SK-N-SH (cell line): ENCODE measurements around the gene DENND10. TPM values are rescaled to one million over a fixed set of nuclear protein-coding genes. Genes with fewer than 3 reads are reported as not detected.

Experiments
- CTCF ChIA-PET: fragments of 300-600, 350-600 bp; formaldehyde crosslinking; extraction: SDS; loops from one replicate; lab custom pipeline; 2021; lab: Yijun Ruan, JAX
- POLR2A ChIA-PET: fragments of 350-600 bp; sonication (Branson Sonifier 250); formaldehyde crosslinking; extraction: SDS; loops from one replicate; lab custom pipeline; 2020; ENCODE audit warnings: antibody characterized with exemption, inconsistent platforms; lab: Yijun Ruan, JAX
- DNase-seq: peaks from one replicate; pipeline ENCODE4 v3.0.0; 2012
- H2AFZ ChIP-seq: fragments of 200-600 bp; sonication (generic); 2 replicates; pipeline ENCODE4 v1.8.1; 2016; ENCODE audit warnings: antibody characterized with exemption, mild to moderate bottlenecking, low read depth
- H3F3A ChIP-seq: fragments of 200-600 bp; sonication (generic); replicated peaks from 2 replicates; pipeline ENCODE3; 2016; ENCODE audit warnings: antibody characterized with exemption, mild to moderate bottlenecking; ENCODE audit not compliant: insufficient read depth
- H3K27ac ChIP-seq, 2 experiments: fragments of 200-500 bp in 1 of 2; fragments of 200-600 bp in 1 of 2; sonication (Bioruptor generic) in 1 of 2; sonication (generic), shearing (Covaris generic) in 1 of 2; 2 replicates each; pipeline versions ENCODE4 v1.5.1 to v1.6.1; 2014 to 2016; ENCODE audit warnings: low read depth in 2 of 2, inconsistent platforms in 1 of 2, low read length in 1 of 2, mild to moderate bottlenecking in 1 of 2, mixed read lengths in 1 of 2
- H3K27me3 ChIP-seq: fragments of 200-600 bp; sonication (generic), shearing (Covaris generic); 2 replicates; pipeline ENCODE4 v1.6.1; 2016; ENCODE audit warnings: mixed run types; ENCODE audit not compliant: insufficient read depth
- H3K36me3 ChIP-seq, 2 experiments: fragments of 200-500 bp in 1 of 2; fragments of 200-600 bp in 1 of 2; sonication (Bioruptor generic) in 1 of 2; sonication (generic) in 1 of 2; replicated peaks in 1 of 2; 2 replicates each; pipeline versions ENCODE3 to v1.5.1; 2014 to 2016; ENCODE audit warnings: low read length in 1 of 2, mild to moderate bottlenecking in 1 of 2; ENCODE audit not compliant: insufficient read depth in 2 of 2, control insufficient read depth in 1 of 2
- H3K4me1 ChIP-seq, 2 experiments: fragments of 200-500 bp in 1 of 2; fragments of 200-600 bp in 1 of 2; sonication (Bioruptor generic) in 1 of 2; sonication (generic), shearing (Covaris generic) in 1 of 2; 2 replicates each; pipeline versions ENCODE4 v1.5.1 to v1.6.1; 2014 to 2016; ENCODE audit warnings: low read depth in 1 of 2, low read length in 1 of 2, mixed run types in 1 of 2; ENCODE audit not compliant: insufficient read depth in 2 of 2, control insufficient read depth in 1 of 2
- H3K4me2 ChIP-seq: fragments of 200-600 bp; sonication (generic), shearing (Covaris generic); 2 replicates; pipeline ENCODE4 v1.6.1; 2017; ENCODE audit warnings: mixed run types
- H3K4me3 ChIP-seq, 2 experiments: fragments of 200-500 bp in 1 of 2; fragments of 200-600 bp in 1 of 2; sonication (Bioruptor generic) in 1 of 2; sonication (generic), shearing (Covaris generic) in 1 of 2; 2 replicates each; pipeline versions ENCODE4 v1.5.1 to v1.8.1; 2014 to 2016; ENCODE audit warnings: low read depth in 2 of 2, inconsistent platforms in 1 of 2, low read length in 1 of 2, mild to moderate bottlenecking in 1 of 2, mixed read lengths in 1 of 2, moderate library complexity in 1 of 2
- H3K79me2 ChIP-seq: fragments of 200-600 bp; sonication (generic); 2 replicates; pipeline ENCODE4 v1.8.1; 2017; ENCODE audit warnings: mild to moderate bottlenecking; ENCODE audit not compliant: insufficient read depth
- H3K9ac ChIP-seq: fragments of 200-600 bp; sonication (generic); 2 replicates; pipeline ENCODE4 v1.6.1; 2017; ENCODE audit warnings: mixed run types
- H3K9me2 ChIP-seq: fragments of 200-600 bp; sonication (generic); 2 replicates; pipeline ENCODE4 v1.6.1; 2017; ENCODE audit warnings: mixed run types
- H3K9me3 ChIP-seq: fragments of 200-600 bp; sonication (generic); 2 replicates; pipeline ENCODE4 v1.6.1; 2017; ENCODE audit warnings: mixed run types, mild to moderate bottlenecking, moderate library complexity
- H4K20me1 ChIP-seq: fragments of 200-600 bp; sonication (generic); 2 replicates; pipeline ENCODE4 v1.6.1; 2017; ENCODE audit warnings: mild to moderate bottlenecking, mixed run types; ENCODE audit not compliant: insufficient read depth
- CHD2 ChIP-seq: fragments of 150-350 bp; IDR thresholded peaks from 2 replicates; pipeline ENCODE4 v1.6.1; 2018; ENCODE audit warnings: low read length; ENCODE audit not compliant: partially characterized antibody
- CTCF ChIP-seq: fragments of 200-600 bp; sonication (generic); IDR thresholded peaks from 2 replicates; pipeline ENCODE4 v1.6.1; 2017; ENCODE audit warnings: antibody characterized with exemption, mild to moderate bottlenecking, moderate library complexity
- IRF3 ChIP-seq: fragments of 150-350 bp; IDR thresholded peaks from 2 replicates; pipeline ENCODE4 v1.6.1; 2016; ENCODE audit warnings: mild to moderate bottlenecking, low read depth, low read length
- NFIC ChIP-seq: IDR thresholded peaks from 2 replicates; pipeline ENCODE4 v1.4.0; 2012; ENCODE audit warnings: borderline replicate concordance
- NRF1 ChIP-seq: IDR thresholded peaks from 2 replicates; pipeline ENCODE4 v1.6.1; 2012; ENCODE audit warnings: low read depth, mild to moderate bottlenecking, low read length
- TAF1 ChIP-seq: IDR thresholded peaks from 2 replicates; pipeline ENCODE4 v1.6.1; 2012; ENCODE audit warnings: low read depth, mild to moderate bottlenecking, low read length, moderate library complexity, borderline replicate concordance
- TEAD4 ChIP-seq: IDR thresholded peaks from 2 replicates; pipeline ENCODE4 v1.4.0; 2012; ENCODE audit warnings: mild to moderate bottlenecking, borderline replicate concordance; ENCODE audit not compliant: insufficient read depth
- USF2 ChIP-seq: fragments of 150-350 bp; IDR thresholded peaks from 2 replicates; pipeline ENCODE4 v1.6.1; 2017; ENCODE audit warnings: antibody characterized with exemption, low read length, low read depth, borderline replicate concordance
- WGBS: methylation state at CpG from one replicate; pipeline ENCODE4 v1.1.6; 2017; ENCODE audit warnings: low lambda C conversion rate; 5-methylcytosine and 5-hydroxymethylcytosine counted together
- polyA plus RNA-seq, 3 experiments: library from polyadenylated mRNA; depleted of rRNA; stranded (reverse); fragments of >200 nt; gene quantifications; 2 replicates each; pipeline ENCODE4 v1.2.3, GENCODE V29; 2012

The DENND10 gene
- polyA plus RNA-seq, 1 of the 3 experiments (the other 2 are of a cell fraction): 48.4 TPM

- TF ChIP-seq CHD2: no peak
- no peak for TF ChIP-seq NFIC
- no peak for TF ChIP-seq TEAD4
Observed at GRCh38 chr10:119133949-119134348, 30.0 kb downstream of the DENND10 start (continued).

GRCh38 chr10:119135513-119135881 lies 31.6 kb downstream of the DENND10 start:
- TF ChIP-seq TAF1 (no peak), TEAD4 (no peak), USF2 (no peak), IRF3 (no peak), NFIC (no peak)
- CTCF ChIA-PET: no interaction called here
- Histone ChIP-seq H3K36me3 (peaks cover 29 to 35% of the 10 kb centered on the region in 2 experiments), H3K4me3 (no peak overlapping the region), H2AFZ (no peak overlapping the region), H3K27me3 (no peaks in the 10 kb centered on the region), H4K20me1 (no peaks in the 10 kb centered on the region), H3K4me2 (no peak overlapping the region), H3K9me2 (no peaks in the 10 kb centered on the region), H3K4me1 (peaks cover 0 to 8% of the 10 kb centered on the region in 2 experiments; a peak in 1 of 4 replicates), H3K9ac (no peak overlapping the region), H3K9me3 (no peaks in the 10 kb centered on the region), H3K79me2 (no peaks in the 10 kb centered on the region; the same call in 1 of the 2 replicates), H3K27ac (no peak overlapping the region), H3F3A (peaks cover 13% of the 10 kb centered on the region)
- DNase-seq: no peak
- WGBS: 85% methylated on average over 3 of the region's 4 CpGs
- POLR2A ChIA-PET: interaction anchor here (0.6 kb wide), 1 partner anchor 18 kb away, joined by 3 read pairs; no protein-coding TSS in a partner anchor

- no peak for DNase-seq
- 89% methylated on average over 7 of the region's 7 CpGs for WGBS
- CTCF ChIA-PET: no interaction called here
Observed at GRCh38 chr10:119136084-119136483, 32.2 kb downstream of the DENND10 start.

More at GRCh38 chr10:119136084-119136483, 32.2 kb downstream of the DENND10 start:
- H3K9me3 ChIP-seq: no peaks in the 10 kb centered on the region
- H3F3A ChIP-seq: peaks cover 13% of the 10 kb centered on the region
- H2AFZ ChIP-seq: no peak overlapping the region
- H4K20me1 ChIP-seq: no peaks in the 10 kb centered on the region
- H3K9ac ChIP-seq: no peak overlapping the region
- POLR2A ChIA-PET: interaction anchor here (0.6 kb wide), 1 partner anchor 17 kb away, joined by 3 read pairs; no protein-coding TSS in a partner anchor
- no peak overlapping the region for H3K4me3 ChIP-seq
- no peaks in the 10 kb centered on the region for H3K27me3 ChIP-seq
- H3K27ac ChIP-seq: no peak overlapping the region
- TF ChIP-seq NRF1: no peak
- TF ChIP-seq CTCF: no peak
- H3K36me3 ChIP-seq: peaks cover 25 to 29% of the 10 kb centered on the region in 2 experiments
- H3K79me2 ChIP-seq: no peaks in the 10 kb centered on the region
- peaks cover 0 to 7% of the 10 kb centered on the region in 2 experiments; a peak in 1 of 4 replicates for H3K4me1 ChIP-seq
- H3K4me2 ChIP-seq: no peak overlapping the region
- no peaks in the 10 kb centered on the region for H3K9me2 ChIP-seq
